HG03066 (cell line): ENCODE measurements around the gene KCNAB2.
"Not testable (repeated sequence)": the region's sequence is repeated elsewhere in the genome, so short reads cannot be mapped to it uniquely, and the experiment has no call there.

Experiments used
- ATAC-seq: cut with Tn5 transposase; IDR thresholded peaks from one replicate; pipeline ENCODE4 v1.9.1; 2021; ENCODE audit warnings: low read depth; ENCODE audit not compliant: unreplicated experiment

Gene KCNAB2

GRCh38 chr1:6009120-6010040 lies 36.3 kb upstream of the KCNAB2 start:
- no peak for ATAC-seq

GRCh38 chr1:6010554-6010953 lies 35.1 kb upstream of the KCNAB2 start:
- ATAC-seq, result no peak

GRCh38 chr1:6011161-6011945 lies 34.3 kb upstream of the KCNAB2 start:
- ATAC-seq, result no peak

DNA sequence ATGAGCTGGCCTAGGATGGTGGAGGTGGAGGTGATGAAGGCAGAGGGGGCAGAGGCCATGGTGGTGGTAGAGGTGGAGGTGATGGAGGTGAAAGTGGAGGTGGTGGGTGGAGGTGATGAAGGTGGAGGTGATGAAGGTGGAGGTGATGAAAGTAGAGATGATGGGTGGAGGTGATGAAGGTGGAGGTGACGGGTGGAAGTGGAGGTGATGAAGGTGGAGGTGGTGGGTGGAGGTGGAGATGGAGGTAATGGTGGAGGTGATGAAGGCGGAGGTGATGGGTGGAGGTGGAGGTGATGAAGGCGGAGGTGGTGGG lies 33.8 kb upstream of the KCNAB2 start:
- no peak for ATAC-seq

GRCh38 chr1:6012529-6013318 lies 33.0 kb upstream of the KCNAB2 start:
- ATAC-seq, result no peak

GRCh38 chr1:6013491-6013890 lies 32.2 kb upstream of the KCNAB2 start:
- ATAC-seq, result no peak

GRCh38 chr1:6014130-6014999 lies 31.3 kb upstream of the KCNAB2 start:
- ATAC-seq, result no peak

DNA sequence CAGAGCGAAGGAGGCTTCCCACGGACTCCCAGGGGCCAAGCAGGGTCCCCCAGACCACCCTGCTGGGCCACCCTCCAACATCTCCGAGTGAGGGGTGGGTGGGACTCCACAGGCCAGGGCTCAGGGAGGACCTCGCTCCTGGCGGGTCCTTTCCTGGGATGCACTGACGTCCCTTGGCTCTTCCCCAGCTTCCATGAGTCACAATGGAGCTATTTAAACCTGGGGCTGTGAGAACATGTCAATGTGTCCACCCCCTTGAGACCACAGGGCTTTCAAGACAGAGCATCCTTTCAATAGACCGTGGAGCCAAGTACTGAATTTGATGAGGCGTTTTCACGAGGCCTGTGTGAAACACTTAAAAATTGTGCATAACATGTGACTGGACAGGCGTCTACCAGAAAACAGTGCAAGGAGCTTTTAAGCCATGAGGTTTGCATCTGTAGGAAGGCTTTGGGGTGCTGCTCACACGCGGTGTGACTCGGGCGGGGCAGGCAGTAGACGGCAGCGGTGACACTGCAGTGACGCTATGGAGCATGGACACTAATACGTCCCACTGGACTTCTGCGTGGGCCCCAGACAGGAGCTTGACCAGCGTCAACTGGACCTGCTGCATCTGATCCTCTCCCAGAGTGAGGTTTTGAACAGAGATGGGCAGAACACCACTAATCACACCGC lies 29.4 kb upstream of the KCNAB2 start:
- no peak for ATAC-seq

- not testable (repeated sequence) for ATAC-seq
Observed at GRCh38 chr1:6017654-6018053, 28.0 kb upstream of the KCNAB2 start.

DNA sequence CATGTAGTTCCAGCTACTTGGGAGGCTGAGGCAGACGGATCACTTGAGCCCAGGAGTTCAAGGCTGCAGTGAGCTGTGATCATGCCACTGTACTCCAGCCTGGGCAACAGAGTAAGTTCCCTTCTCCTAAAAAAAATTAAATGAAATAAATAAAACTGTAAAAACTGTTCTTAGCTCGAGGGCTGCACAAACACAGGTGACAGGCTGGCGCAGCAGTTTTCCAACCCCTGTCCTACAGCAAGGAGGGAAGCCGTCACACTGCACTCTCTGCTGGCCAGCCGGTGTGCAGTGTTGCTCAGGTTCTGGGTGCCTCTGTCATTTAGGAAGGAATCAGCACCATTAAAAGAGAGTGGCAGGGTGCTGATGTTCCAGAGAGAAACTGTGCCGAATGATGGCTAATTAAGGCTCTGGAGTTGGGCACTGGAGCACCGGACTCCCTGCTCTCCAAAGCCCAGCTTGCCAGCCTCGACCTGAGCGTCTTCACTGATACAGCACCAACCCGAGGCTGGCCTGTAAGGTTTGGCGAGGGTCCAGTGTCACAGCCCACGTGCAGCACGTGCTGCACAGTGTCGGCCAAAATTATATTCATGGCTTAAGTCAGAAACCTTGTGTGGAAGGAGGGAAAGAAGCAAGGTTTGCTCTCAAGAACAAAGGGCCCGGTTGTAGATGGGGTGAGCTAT lies 26.4 kb upstream of the KCNAB2 start:
- ATAC-seq, result no peak

DNA sequence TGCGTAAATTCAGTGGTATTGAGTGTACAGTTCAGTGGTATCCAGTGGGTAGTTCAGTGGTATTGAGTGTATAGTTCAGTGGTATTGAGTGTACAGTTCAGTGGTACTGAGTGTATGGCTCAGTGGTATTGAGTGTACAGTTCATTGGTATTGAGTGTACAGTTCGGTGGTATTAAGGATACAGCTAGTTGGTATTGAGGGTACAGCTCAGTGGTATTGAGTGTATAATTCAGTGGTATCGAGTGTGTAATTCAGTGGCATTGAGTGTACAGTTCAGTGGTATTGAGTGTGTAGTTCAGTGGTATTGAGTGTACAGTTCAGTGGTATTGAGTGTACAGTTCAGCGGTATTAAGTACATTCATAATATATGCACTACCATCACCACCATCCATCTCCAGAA lies 23.5 kb upstream of the KCNAB2 start:
- ATAC-seq, result no peak

DNA sequence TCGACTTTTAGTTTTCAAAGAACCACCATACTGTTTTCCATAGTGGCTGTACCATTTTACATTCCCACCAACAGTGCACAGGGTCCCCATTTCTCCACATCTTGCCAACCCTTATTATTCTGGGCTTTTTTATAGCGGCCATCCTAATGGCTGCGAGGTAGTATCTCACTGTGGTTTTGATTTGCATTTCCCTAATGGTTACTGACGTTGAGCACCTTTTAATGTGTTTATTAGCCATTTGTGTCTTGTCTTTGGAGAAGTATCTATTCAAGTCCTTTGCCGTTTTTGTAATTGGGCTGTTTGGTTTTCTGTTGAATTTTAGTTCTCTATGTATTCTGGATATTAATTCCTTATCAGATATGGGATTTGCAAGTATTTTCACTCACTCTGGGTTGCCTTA lies 22.3 kb upstream of the KCNAB2 start:
- no peak for ATAC-seq

GRCh38 chr1:6024376-6024775 lies 21.3 kb upstream of the KCNAB2 start:
- ATAC-seq, result no peak

DNA sequence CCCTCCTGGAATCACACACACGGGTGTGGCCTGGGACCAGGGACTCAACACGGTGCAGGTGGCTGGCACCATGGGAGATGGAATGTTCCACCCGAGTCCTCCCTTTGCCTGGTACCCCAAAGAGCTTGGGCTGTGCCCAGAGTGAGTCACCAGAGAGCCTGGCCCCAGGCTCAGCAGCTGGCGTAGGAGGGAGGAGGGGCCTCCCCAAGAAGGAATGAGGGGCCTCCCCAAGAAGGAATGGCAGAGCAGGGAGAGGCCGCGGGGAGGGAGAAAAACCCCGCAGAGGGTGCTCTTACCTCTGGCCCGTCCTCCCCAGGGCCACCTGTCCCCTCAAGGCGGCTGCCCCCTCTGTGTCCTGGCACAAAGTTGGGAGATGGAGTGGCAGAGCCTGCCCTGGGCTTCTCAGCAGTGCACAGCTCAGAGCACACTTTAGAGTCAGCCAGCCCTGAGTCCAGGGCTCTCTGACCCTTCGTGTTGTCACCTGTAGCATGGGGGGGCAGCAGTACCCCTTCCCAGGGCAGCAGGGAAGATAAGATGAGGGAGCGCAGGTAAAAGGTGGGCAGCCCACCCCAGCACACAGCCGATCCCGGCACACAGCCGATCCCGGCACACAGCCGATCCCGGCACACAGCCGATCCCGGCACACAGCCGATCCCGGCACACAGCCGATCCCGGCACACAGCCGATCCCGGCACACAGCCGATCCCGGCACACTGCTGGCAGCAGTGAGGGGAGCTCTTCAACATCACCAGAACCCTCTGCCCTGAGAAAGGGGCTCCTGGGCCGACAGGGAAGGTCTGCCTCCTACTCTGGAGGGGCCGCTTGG lies 20.2 kb upstream of the KCNAB2 start:
- ATAC-seq, result no peak

DNA sequence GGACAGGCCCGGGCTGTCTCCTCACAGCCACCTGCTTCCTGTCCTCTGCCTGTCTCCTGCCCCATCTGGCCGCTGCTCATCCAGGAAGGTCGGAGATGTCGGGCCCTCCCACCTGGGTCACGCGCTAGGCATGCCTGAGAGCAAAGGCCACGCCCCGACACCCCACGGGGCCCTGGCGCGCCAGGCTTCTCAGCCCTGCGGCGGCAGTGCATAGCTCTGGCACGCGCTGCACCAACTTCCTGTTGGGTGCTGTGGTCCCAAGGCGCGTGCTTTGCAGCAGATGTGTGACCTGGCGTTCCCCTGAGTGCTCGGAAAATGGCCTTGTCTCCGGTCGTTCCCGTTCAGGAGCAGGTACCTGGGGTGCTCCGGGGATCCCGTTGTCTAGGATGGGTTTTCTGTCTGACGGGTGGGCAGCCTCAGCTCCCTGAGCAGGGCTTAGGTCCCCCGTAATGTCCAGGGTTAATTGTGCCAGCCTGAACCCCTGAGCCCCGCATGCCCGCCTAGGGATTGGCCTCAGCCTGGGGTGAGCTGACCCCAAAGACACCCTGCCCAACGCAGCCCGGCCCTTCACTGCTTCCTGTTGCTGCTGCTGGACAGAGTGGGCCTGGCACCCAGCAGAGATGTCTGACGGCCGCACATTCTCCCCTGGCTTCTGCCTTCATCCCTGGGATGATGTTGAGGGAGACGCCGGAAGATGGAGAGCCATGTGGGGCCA lies 19.4 kb upstream of the KCNAB2 start:
- ATAC-seq, result peak; percentile 72

GRCh38 chr1:6027591-6027990 lies 18.1 kb upstream of the KCNAB2 start:
- no peak for ATAC-seq

GRCh38 chr1:6028042-6028850 lies 17.4 kb upstream of the KCNAB2 start:
- ATAC-seq, result peak; percentile 28
